SIG-M5 (cell line): ENCODE measurements around the gene RPL10A.

ENCODE experiments used
- DNase-seq: peaks from one replicate; lab custom pipeline; 2025; lab: John Stamatoyannopoulos, UW

RPL10A gene

GRCh38 chr6:35448191-35448590 is 20.0 kb upstream of the RPL10A start:
- DNase-seq, result no peak

GRCh38 chr6:35449287-35449881 is 18.8 kb upstream of the RPL10A start:
- no peak for DNase-seq

- no peak for DNase-seq
These were observed 16.6 kb upstream of the RPL10A start for GRCh38 chr6:35451354-35452182.

GRCh38 chr6:35452183-35453090 is 15.8 kb upstream of the RPL10A start, which contains the start of gene FANCE:
FANCE (plus strand) TSS chr6:35452338; CDS start chr6:35452546, 208 bp downstream.
- DNase-seq, result no peak

- no peak for DNase-seq
These were observed 15.0 kb upstream of the RPL10A start for GRCh38 chr6:35453236-35453635.

GRCh38 chr6:35454391-35455110 is 13.7 kb upstream of the RPL10A start:
- no peak for DNase-seq

- DNase-seq, result no peak
These were observed 10.3 kb upstream of the RPL10A start for GRCh38 chr6:35457907-35458306.

GRCh38 chr6:35461270-35461669 is 6.9 kb upstream of the RPL10A start:
- DNase-seq, result no peak

- no peak for DNase-seq
These were observed 4.9 kb upstream of the RPL10A start for GRCh38 chr6:35463292-35463691.

- DNase-seq, result no peak
These were observed 2.6 kb upstream of the RPL10A start for GRCh38 chr6:35465646-35466045.

- DNase-seq, result no peak
These were observed 964 bp downstream of the RPL10A start for GRCh38 chr6:35468980-35469750.

GRCh38 chr6:35469751-35470662 is 1.8 kb downstream of the RPL10A start:
- no peak for DNase-seq

GRCh38 chr6:35470663-35471120 is 2.5 kb downstream of the RPL10A start:
- DNase-seq, result no peak

- DNase-seq, result no peak
These were observed 3.7 kb downstream of the RPL10A start for GRCh38 chr6:35471836-35472345.

GRCh38 chr6:35473075-35473849 is 5.1 kb downstream of the RPL10A start:
- no peak for DNase-seq

GRCh38 chr6:35473850-35474130 is 5.6 kb downstream of the RPL10A start:
- no peak for DNase-seq

- no peak for DNase-seq
These were observed 6.1 kb downstream of the RPL10A start for GRCh38 chr6:35474131-35474941.

- DNase-seq, result no peak
These were observed 6.9 kb downstream of the RPL10A start for GRCh38 chr6:35474942-35475570.
